Measurements from ENCODE around the gene PDE4D. TPM values are rescaled to one million over a fixed set of nuclear protein-coding genes. Genes with fewer than 3 reads are reported as not detected.
"Not testable (repeated sequence)": the region's sequence is repeated elsewhere in the genome, so short reads cannot be mapped to it uniquely, and the experiment has no call there.

Gene PDE4D
- total and polyA plus RNA-seq, 2 donors (not counting 3 experiments of a cell fraction or from before 2014, with no cell fraction given), result 34.5 to 51.2 TPM

DNA sequence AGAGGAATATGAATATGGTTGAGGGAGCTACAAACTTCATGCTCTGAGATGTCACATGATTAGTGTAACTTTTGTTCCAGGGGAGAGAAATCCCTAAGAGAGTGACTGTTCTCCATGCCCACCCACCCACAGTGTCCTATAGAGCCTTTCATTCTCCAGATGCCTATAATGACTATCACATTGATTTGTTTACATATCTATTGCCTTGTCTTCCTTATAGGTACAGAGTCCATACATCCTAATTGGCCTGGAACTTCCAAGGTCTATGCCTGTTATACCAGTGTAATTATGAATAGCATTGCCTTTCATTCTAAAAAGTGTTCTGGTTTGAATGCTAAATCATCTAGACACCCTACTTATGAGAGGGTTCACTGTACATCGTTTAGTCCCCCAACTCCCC, 835.3 kb downstream of the PDE4D start:
- FAIRE-seq (no peak), DNase-seq (ENCODE audit: low read depth, low spot score) (no peak)
- Histone ChIP-seq H3K27me3 (ENCODE audit: control insufficient read depth in 2 of 2, insufficient read depth in 2 of 2, low read length in 2 of 2) (no peaks in the 10 kb centered on the region), H3K27ac (ENCODE audit: insufficient read depth, low read depth, low read length) (no peak overlapping the region), H3K9me3 (replicated peaks; ENCODE audit: control insufficient read depth, insufficient read depth, low read length) (no peaks in the 10 kb centered on the region), H4K20me1 (replicated peaks; ENCODE audit: control insufficient read depth, extremely low read depth, insufficient read depth, low read length) (peaks cover 4% of the 10 kb centered on the region), H3K9me1 (replicated peaks; ENCODE audit: control insufficient read depth, extremely low read depth, insufficient read depth, low read length) (no peaks in the 10 kb centered on the region), H3K4me3 (replicated peaks in 1 of 3; ENCODE audit: insufficient read depth in 1 of 3, low read depth in 1 of 3, low read length in 3 of 3) (no peak overlapping the region), H3K79me2 (ENCODE audit: control insufficient read depth, insufficient read depth, low read length) (no peaks in the 10 kb centered on the region), H3K4me1 (ENCODE audit: control insufficient read depth, extremely low read depth, insufficient read depth, low read length) (no peaks in the 10 kb centered on the region), H3K36me3 (ENCODE audit: control insufficient read depth in 2 of 2, extremely low read depth in 1 of 2, insufficient read depth in 2 of 2, low read length in 2 of 2) (no peaks in the 10 kb centered on the region), H3K4me2 (ENCODE audit: insufficient read depth, low read length) (no peak overlapping the region), H2AFZ (ENCODE audit: low read depth, low read length) (no peak overlapping the region), H3K9ac (replicated peaks; ENCODE audit: extremely low read depth, insufficient read depth, low read length) (no peak overlapping the region)
- ChIA-PET CTCF (interaction anchor here (1.9 to 2.0 kb wide), 2 partner anchors 11 to 23 kb away, joined by 5 to 10 read pairs; no protein-coding TSS in a partner anchor), POLR2A (no interaction called here)
- intact Hi-C loops (cut with micrococcal nuclease), result no loop called here
- no TSS peak for BruUV-seq (replicated peaks)
- dilution Hi-C loops (cut with MboI; ENCODE audit: extremely low pct_ligation_motif_present, low sequenced_read_pairs), result no loop called here
- TF ChIP-seq GATA2 (IDR thresholded peaks at IDR 0.05; ENCODE audit: insufficient read depth, insufficient read length, low read depth, low read length) (no peak), EZH2 (IDR thresholded peaks at IDR 0.05; ENCODE audit: borderline replicate concordance, low read depth, low read length, severe bottlenecking) (no peak), POLR2A (IDR thresholded peaks at IDR 0.05; ENCODE audit: low read depth, low read length) (no peak), POLR2AphosphoS5 (IDR thresholded peaks at IDR 0.05; ENCODE audit: insufficient read depth, low read depth, low read length) (no peak), JUN (IDR thresholded peaks at IDR 0.05; ENCODE audit: borderline replicate concordance, insufficient read depth, insufficient read length, low read depth) (no peak)
- TF ChIP-seq, protein P1, sequence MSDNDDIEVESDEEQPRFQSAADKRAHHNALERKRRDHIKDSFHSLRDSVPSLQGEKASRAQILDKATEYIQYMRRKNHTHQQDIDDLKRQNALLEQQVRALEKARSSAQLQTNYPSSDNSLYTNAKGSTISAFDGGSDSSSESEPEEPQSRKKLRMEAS (IDR thresholded peaks at IDR 0.05; ENCODE audit: insufficient read depth, insufficient read length), result no peak

GRCh38 chr5:59056599-59056998, 836.9 kb downstream of the PDE4D start:
- H3K27ac ChIP-seq (ENCODE audit: insufficient read depth, low read depth, low read length); FAIRE-seq; H3K9ac ChIP-seq (replicated peaks; ENCODE audit: extremely low read depth, insufficient read depth, low read length); H3K27me3 ChIP-seq (ENCODE audit: control insufficient read depth in 2 of 2, insufficient read depth in 2 of 2, low read length in 2 of 2); H4K20me1 ChIP-seq (replicated peaks; ENCODE audit: control insufficient read depth, extremely low read depth, insufficient read depth, low read length); H3K36me3 ChIP-seq (ENCODE audit: control insufficient read depth in 2 of 2, extremely low read depth in 1 of 2, insufficient read depth in 2 of 2, low read length in 2 of 2); H3K4me1 ChIP-seq (ENCODE audit: control insufficient read depth, extremely low read depth, insufficient read depth, low read length); H3K9me1 ChIP-seq (replicated peaks; ENCODE audit: control insufficient read depth, extremely low read depth, insufficient read depth, low read length); BruUV-seq (replicated peaks); H3K79me2 ChIP-seq (ENCODE audit: control insufficient read depth, insufficient read depth, low read length); H2AFZ ChIP-seq (ENCODE audit: low read depth, low read length); DNase-seq (ENCODE audit: low read depth, low spot score); dilution Hi-C loops (cut with MboI; ENCODE audit: extremely low pct_ligation_motif_present, low sequenced_read_pairs); H3K4me2 ChIP-seq (ENCODE audit: insufficient read depth, low read length); H3K4me3 ChIP-seq (replicated peaks in 1 of 3; ENCODE audit: insufficient read depth in 1 of 3, low read depth in 1 of 3, low read length in 3 of 3); H3K9me3 ChIP-seq (replicated peaks; ENCODE audit: control insufficient read depth, insufficient read depth, low read length); intact Hi-C loops (cut with micrococcal nuclease); POLR2A ChIA-PET: not testable (repeated sequence)
- CTCF ChIA-PET, result interaction anchor here (1.2 to 2.0 kb wide), 3 partner anchors 10 to 163 kb away, joined by 3 to 10 read pairs (median 5); no protein-coding TSS in a partner anchor

Measured in endothelial cell of umbilical vein (primary cell).